Endothelial cell (in vitro differentiated cells): Measurements from ENCODE around the gene SH3RF1. TPM values are rescaled to one million over a fixed set of nuclear protein-coding genes. Genes with fewer than 3 reads are reported as not detected.

Experiments
- DNase-seq: peaks from one replicate; pipeline ENCODE4 v3.0.0; 2021; ENCODE audit warnings: low spot score
- H3K27ac Mint-ChIP-seq: one replicate; pipeline ENCODE4 v1.8.0; 2021; ENCODE audit warnings: mixed read lengths, inconsistent platforms; ENCODE audit not compliant: unreplicated experiment
- H3K27me3 Mint-ChIP-seq: one replicate; pipeline ENCODE4 v1.8.0; 2021; ENCODE audit warnings: mild to moderate bottlenecking, moderate library complexity, mixed read lengths, inconsistent platforms; ENCODE audit not compliant: unreplicated experiment
- H3K36me3 Mint-ChIP-seq: one replicate; pipeline ENCODE4 v1.8.0; 2021; ENCODE audit warnings: mild to moderate bottlenecking, low read depth, mixed read lengths, inconsistent platforms; ENCODE audit not compliant: unreplicated experiment
- H3K4me1 Mint-ChIP-seq: one replicate; pipeline ENCODE4 v1.8.0; 2021; ENCODE audit warnings: mild to moderate bottlenecking, mixed read lengths, inconsistent platforms; ENCODE audit not compliant: unreplicated experiment
- H3K4me3 Mint-ChIP-seq: one replicate; pipeline ENCODE4 v1.8.0; 2021; ENCODE audit warnings: mild to moderate bottlenecking, mixed read lengths, inconsistent platforms; ENCODE audit not compliant: unreplicated experiment
- H3K9me3 Mint-ChIP-seq: one replicate; pipeline ENCODE4 v1.8.0; 2021; ENCODE audit warnings: mixed read lengths, inconsistent platforms; ENCODE audit not compliant: unreplicated experiment
- CTCF ChIP-seq: fragments of 200-600 bp; sonication (generic); IDR thresholded peaks from one replicate; pipeline ENCODE4 v1.5.0; 2021; ENCODE audit warnings: antibody characterized with exemption; ENCODE audit not compliant: unreplicated experiment
- total RNA-seq: library from RNA; stranded (reverse); fragmentation: NEBNext Ultra II Directional; extraction: Animal tissue kit (Norgen Biotek cat#: 25700); gene quantifications from one replicate; pipeline ENCODE4 v1.2.1, GENCODE V29; 2021; ENCODE audit not compliant: unreplicated experiment

The SH3RF1 gene
- total RNA-seq, 1 donor from 2014 or later, result 23.5 TPM

GRCh38 chr4:169143335-169143734 lies 127.4 kb downstream of the SH3RF1 start:
- no peak overlapping the region for H3K27ac Mint-ChIP-seq
- no peaks in the 10 kb centered on the region for H3K36me3 Mint-ChIP-seq
- H3K27me3 Mint-ChIP-seq, result no peaks in the 10 kb centered on the region
- peaks cover 3% of the 10 kb centered on the region for H3K4me1 Mint-ChIP-seq
- no peaks in the 10 kb centered on the region for H3K9me3 Mint-ChIP-seq
- no peak for DNase-seq
- H3K4me3 Mint-ChIP-seq, result no peak overlapping the region
- no peak for TF ChIP-seq CTCF

GRCh38 chr4:169142906-169143305 lies 127.8 kb downstream of the SH3RF1 start:
- DNase-seq, result no peak
- H3K27me3 Mint-ChIP-seq, result no peaks in the 10 kb centered on the region
- no peak for TF ChIP-seq CTCF
- H3K27ac Mint-ChIP-seq, result no peak overlapping the region
- no peaks in the 10 kb centered on the region for H3K9me3 Mint-ChIP-seq
- no peaks in the 10 kb centered on the region for H3K36me3 Mint-ChIP-seq
- no peak overlapping the region for H3K4me3 Mint-ChIP-seq
- H3K4me1 Mint-ChIP-seq, result peaks cover 3% of the 10 kb centered on the region

- no peak for TF ChIP-seq CTCF
- peaks cover 3% of the 10 kb centered on the region for H3K4me1 Mint-ChIP-seq
- H3K9me3 Mint-ChIP-seq, result no peaks in the 10 kb centered on the region
- no peak overlapping the region for H3K27ac Mint-ChIP-seq
- H3K36me3 Mint-ChIP-seq, result no peaks in the 10 kb centered on the region
- H3K4me3 Mint-ChIP-seq, result no peak overlapping the region
- no peak for DNase-seq
- no peaks in the 10 kb centered on the region for H3K27me3 Mint-ChIP-seq
These were observed 128.4 kb downstream of the SH3RF1 start for GRCh38 chr4:169142391-169142790.

GRCh38 chr4:169139021-169139420 lies 131.7 kb downstream of the SH3RF1 start:
- DNase-seq, result no peak
- H3K9me3 Mint-ChIP-seq, result no peaks in the 10 kb centered on the region
- H3K27me3 Mint-ChIP-seq, result no peaks in the 10 kb centered on the region
- H3K27ac Mint-ChIP-seq, result no peak overlapping the region
- TF ChIP-seq CTCF, result no peak
- peaks cover 11% of the 10 kb centered on the region for H3K36me3 Mint-ChIP-seq
- peaks cover 9% of the 10 kb centered on the region for H3K4me1 Mint-ChIP-seq
- no peak overlapping the region for H3K4me3 Mint-ChIP-seq

GRCh38 chr4:169137558-169137920 lies 133.2 kb downstream of the SH3RF1 start:
- H3K4me3 Mint-ChIP-seq, result no peak overlapping the region
- H3K27me3 Mint-ChIP-seq, result no peaks in the 10 kb centered on the region
- H3K9me3 Mint-ChIP-seq, result no peaks in the 10 kb centered on the region
- no peak for TF ChIP-seq CTCF
- peaks cover 16% of the 10 kb centered on the region for H3K36me3 Mint-ChIP-seq
- peaks cover 11% of the 10 kb centered on the region for H3K4me1 Mint-ChIP-seq
- no peak overlapping the region for H3K27ac Mint-ChIP-seq
- no peak for DNase-seq
